ENCODE data around the gene STT3B.

The STT3B gene

DNA sequence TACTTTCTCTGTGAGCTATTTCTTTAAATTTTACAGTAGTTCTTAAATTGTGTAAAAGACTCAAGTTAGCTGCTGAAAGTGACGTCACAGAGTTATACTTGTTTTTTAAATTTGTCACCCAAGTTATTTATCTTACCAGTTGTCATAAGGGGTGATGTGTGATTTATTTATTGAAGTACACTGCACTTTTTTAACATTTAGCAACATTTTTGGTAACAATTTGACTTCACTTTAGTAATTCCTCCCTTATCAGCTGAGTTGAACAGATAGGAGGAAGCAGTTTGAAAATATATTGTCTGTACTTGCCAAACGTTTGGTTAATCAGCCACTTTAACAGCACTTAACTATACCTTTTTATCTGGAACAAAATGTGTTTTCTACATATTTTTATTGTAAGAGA is 3.8 kb downstream of the STT3B start:
- no peak overlapping the region for H4K8ac ChIP-seq (ENCODE audit: low read depth, low read length)
- no peak overlapping the region for H3K4ac ChIP-seq (ENCODE audit: low read depth, low read length)
- no peaks in the 10 kb centered on the region for H3K36me3 ChIP-seq (ENCODE audit: control insufficient read depth, insufficient read depth, low read length)
- H2AK5ac ChIP-seq (ENCODE audit: low read length), result no peak overlapping the region
- peaks cover 67% of the 10 kb centered on the region for H3K79me2 ChIP-seq (ENCODE audit: control insufficient read depth, insufficient read depth, low read length)
- no peak overlapping the region for H3K4me2 ChIP-seq (ENCODE audit: low read length)
- H3K23ac ChIP-seq (ENCODE audit: low read length), result no peak overlapping the region
- WGBS (ENCODE audit: extremely low coverage, insufficient coverage, low lambda C conversion rate), result no CpG with 5 or more reads among the region's 2 CpGs
- H2BK5ac ChIP-seq (ENCODE audit: low read length), result no peak overlapping the region
- no peak overlapping the region for H2BK15ac ChIP-seq (replicated peaks; ENCODE audit: low read depth)
- H3K18ac ChIP-seq (ENCODE audit: low read length), result peak overlapping the region; percentile 60
- H3K27me3 ChIP-seq (ENCODE audit: insufficient read depth, low read length, poor library complexity), result no peaks in the 10 kb centered on the region
- H3K9ac ChIP-seq (ENCODE audit: low read length), result peak overlapping the region; percentile 3
- peaks cover 7% of the 10 kb centered on the region for H3K4me1 ChIP-seq (ENCODE audit: control insufficient read depth, low read depth, low read length)
- no peak overlapping the region for H3K4me3 ChIP-seq (ENCODE audit: low read length)
- H2BK120ac ChIP-seq (ENCODE audit: low read depth, low read length), result no peak overlapping the region
- H3K27ac ChIP-seq (ENCODE audit: low read depth, low read length), result no peak overlapping the region
- DNase-seq, result no peak
- no peak overlapping the region for H3K56ac ChIP-seq (ENCODE audit: low read length)
- no peaks in the 10 kb centered on the region for H3K79me1 ChIP-seq (ENCODE audit: low read length)
- no peak overlapping the region for H4K5ac ChIP-seq (ENCODE audit: low read length)

- H3K23ac ChIP-seq (ENCODE audit: low read length), result no peak overlapping the region
- no peak overlapping the region for H3K56ac ChIP-seq (ENCODE audit: low read length)
- H3K4me2 ChIP-seq (ENCODE audit: low read length), result no peak overlapping the region
- no peaks in the 10 kb centered on the region for H3K27me3 ChIP-seq (ENCODE audit: insufficient read depth, low read length, poor library complexity)
- H4K8ac ChIP-seq (ENCODE audit: low read depth, low read length), result no peak overlapping the region
- no peak overlapping the region for H2AK5ac ChIP-seq (ENCODE audit: low read length)
- H3K79me2 ChIP-seq (ENCODE audit: control insufficient read depth, insufficient read depth, low read length), result peaks cover 75% of the 10 kb centered on the region
- H3K9ac ChIP-seq (ENCODE audit: low read length), result no peak overlapping the region
- peaks cover 7% of the 10 kb centered on the region for H3K4me1 ChIP-seq (ENCODE audit: control insufficient read depth, low read depth, low read length)
- no peak for DNase-seq
- 100% methylated on average over 2 of the region's 2 CpGs for WGBS (ENCODE audit: extremely low coverage, insufficient coverage, low lambda C conversion rate)
- no peak overlapping the region for H3K18ac ChIP-seq (ENCODE audit: low read length)
- H4K5ac ChIP-seq (ENCODE audit: low read length), result no peak overlapping the region
- H3K27ac ChIP-seq (ENCODE audit: low read depth, low read length), result no peak overlapping the region
- no peak overlapping the region for H2BK120ac ChIP-seq (ENCODE audit: low read depth, low read length)
- H3K4me3 ChIP-seq (ENCODE audit: low read length), result no peak overlapping the region
- H3K79me1 ChIP-seq (ENCODE audit: low read length), result no peaks in the 10 kb centered on the region
- H2BK15ac ChIP-seq (replicated peaks; ENCODE audit: low read depth), result no peak overlapping the region
- no peaks in the 10 kb centered on the region for H3K36me3 ChIP-seq (ENCODE audit: control insufficient read depth, insufficient read depth, low read length)
- H2BK5ac ChIP-seq (ENCODE audit: low read length), result no peak overlapping the region
- H3K4ac ChIP-seq (ENCODE audit: low read depth, low read length), result no peak overlapping the region
These were observed 6.1 kb downstream of the STT3B start for GRCh38 chr3:31538801-31539200.

GRCh38 chr3:31539275-31539674 is 6.5 kb downstream of the STT3B start:
- Histone ChIP-seq H4K5ac (ENCODE audit: low read length) (no peak overlapping the region), H3K4ac (ENCODE audit: low read depth, low read length) (no peak overlapping the region), H3K4me1 (ENCODE audit: control insufficient read depth, low read depth, low read length) (peaks cover 7% of the 10 kb centered on the region), H3K4me2 (ENCODE audit: low read length) (no peak overlapping the region), H2BK120ac (ENCODE audit: low read depth, low read length) (no peak overlapping the region), H3K23ac (ENCODE audit: low read length) (no peak overlapping the region), H3K27me3 (ENCODE audit: insufficient read depth, low read length, poor library complexity) (no peaks in the 10 kb centered on the region), H2AK5ac (ENCODE audit: low read length) (no peak overlapping the region), H3K79me1 (ENCODE audit: low read length) (no peaks in the 10 kb centered on the region), H3K4me3 (ENCODE audit: low read length) (no peak overlapping the region), H3K9ac (ENCODE audit: low read length) (no peak overlapping the region), H3K18ac (ENCODE audit: low read length) (no peak overlapping the region), H3K27ac (ENCODE audit: low read depth, low read length) (no peak overlapping the region), H3K56ac (ENCODE audit: low read length) (no peak overlapping the region), H2BK5ac (ENCODE audit: low read length) (no peak overlapping the region), H3K79me2 (ENCODE audit: control insufficient read depth, insufficient read depth, low read length) (peaks cover 71% of the 10 kb centered on the region), H2BK15ac (replicated peaks; ENCODE audit: low read depth) (no peak overlapping the region), H4K8ac (ENCODE audit: low read depth, low read length) (no peak overlapping the region), H3K36me3 (ENCODE audit: control insufficient read depth, insufficient read depth, low read length) (no peaks in the 10 kb centered on the region)
- no CpG with 5 or more reads among the region's 1 CpG for WGBS (ENCODE audit: extremely low coverage, insufficient coverage, low lambda C conversion rate)
- DNase-seq, result no peak

- no peak overlapping the region for H3K9ac ChIP-seq (ENCODE audit: low read length)
- no peaks in the 10 kb centered on the region for H3K36me3 ChIP-seq (ENCODE audit: control insufficient read depth, insufficient read depth, low read length)
- H2BK5ac ChIP-seq (ENCODE audit: low read length), result no peak overlapping the region
- no peak overlapping the region for H3K23ac ChIP-seq (ENCODE audit: low read length)
- H3K4me2 ChIP-seq (ENCODE audit: low read length), result no peak overlapping the region
- H3K79me2 ChIP-seq (ENCODE audit: control insufficient read depth, insufficient read depth, low read length), result peaks cover 74% of the 10 kb centered on the region
- no peak overlapping the region for H2BK120ac ChIP-seq (ENCODE audit: low read depth, low read length)
- no peaks in the 10 kb centered on the region for H3K27me3 ChIP-seq (ENCODE audit: insufficient read depth, low read length, poor library complexity)
- no peak overlapping the region for H3K18ac ChIP-seq (ENCODE audit: low read length)
- H3K4me3 ChIP-seq (ENCODE audit: low read length), result no peak overlapping the region
- no peak overlapping the region for H3K27ac ChIP-seq (ENCODE audit: low read depth, low read length)
- no peak overlapping the region for H3K56ac ChIP-seq (ENCODE audit: low read length)
- H3K79me1 ChIP-seq (ENCODE audit: low read length), result no peaks in the 10 kb centered on the region
- H3K4me1 ChIP-seq (ENCODE audit: control insufficient read depth, low read depth, low read length), result peaks cover 7% of the 10 kb centered on the region
- no peak overlapping the region for H2BK15ac ChIP-seq (replicated peaks; ENCODE audit: low read depth)
- H4K5ac ChIP-seq (ENCODE audit: low read length), result no peak overlapping the region
- H3K4ac ChIP-seq (ENCODE audit: low read depth, low read length), result no peak overlapping the region
- no CpG with 5 or more reads among the region's 2 CpGs for WGBS (ENCODE audit: extremely low coverage, insufficient coverage, low lambda C conversion rate)
- no peak overlapping the region for H2AK5ac ChIP-seq (ENCODE audit: low read length)
- no peak for DNase-seq
- no peak overlapping the region for H4K8ac ChIP-seq (ENCODE audit: low read depth, low read length)
These were observed 8.4 kb downstream of the STT3B start for GRCh38 chr3:31541089-31541488.

DNA sequence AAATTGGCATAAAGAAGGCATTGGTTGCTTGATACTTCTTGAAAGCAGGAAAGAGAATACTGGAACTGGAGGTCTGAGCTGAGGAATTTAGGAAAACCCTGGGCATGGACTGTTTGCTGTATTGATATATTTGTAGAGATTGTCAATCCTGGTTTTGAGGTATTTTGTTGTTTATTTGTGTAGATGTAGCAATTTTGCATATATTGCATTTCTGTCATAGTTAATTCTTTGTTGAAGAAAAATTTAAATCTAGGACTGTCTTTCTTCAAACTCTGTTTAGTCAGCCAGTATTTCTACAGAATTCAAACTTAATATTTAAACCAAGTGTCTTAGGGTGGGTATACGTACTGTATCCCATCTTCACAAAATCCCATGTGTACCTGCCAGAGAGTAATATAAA is 9.5 kb downstream of the STT3B start:
- DNase-seq, result no peak
- Histone ChIP-seq H4K5ac (ENCODE audit: low read length) (no peak overlapping the region), H3K79me1 (ENCODE audit: low read length) (no peaks in the 10 kb centered on the region), H3K4me3 (ENCODE audit: low read length) (no peak overlapping the region), H2BK120ac (ENCODE audit: low read depth, low read length) (no peak overlapping the region), H3K18ac (ENCODE audit: low read length) (no peak overlapping the region), H2AK5ac (ENCODE audit: low read length) (no peak overlapping the region), H2BK15ac (replicated peaks; ENCODE audit: low read depth) (no peak overlapping the region), H3K4me1 (ENCODE audit: control insufficient read depth, low read depth, low read length) (peaks cover 3% of the 10 kb centered on the region), H3K9ac (ENCODE audit: low read length) (no peak overlapping the region), H4K8ac (ENCODE audit: low read depth, low read length) (no peak overlapping the region), H3K27ac (ENCODE audit: low read depth, low read length) (no peak overlapping the region), H2BK5ac (ENCODE audit: low read length) (no peak overlapping the region), H3K23ac (ENCODE audit: low read length) (no peak overlapping the region), H3K56ac (ENCODE audit: low read length) (no peak overlapping the region), H3K79me2 (ENCODE audit: control insufficient read depth, insufficient read depth, low read length) (peaks cover 75% of the 10 kb centered on the region), H3K4me2 (ENCODE audit: low read length) (no peak overlapping the region), H3K4ac (ENCODE audit: low read depth, low read length) (no peak overlapping the region), H3K36me3 (ENCODE audit: control insufficient read depth, insufficient read depth, low read length) (no peaks in the 10 kb centered on the region), H3K27me3 (ENCODE audit: insufficient read depth, low read length, poor library complexity) (no peaks in the 10 kb centered on the region)
- no CpG with 5 or more reads among the region's 1 CpG for WGBS (ENCODE audit: extremely low coverage, insufficient coverage, low lambda C conversion rate)

- Histone ChIP-seq H3K4me1 (ENCODE audit: control insufficient read depth, low read depth, low read length) (no peaks in the 10 kb centered on the region), H3K27ac (ENCODE audit: low read depth, low read length) (no peak overlapping the region), H3K4me2 (ENCODE audit: low read length) (no peak overlapping the region), H4K5ac (ENCODE audit: low read length) (no peak overlapping the region), H3K4ac (ENCODE audit: low read depth, low read length) (no peak overlapping the region), H2BK120ac (ENCODE audit: low read depth, low read length) (no peak overlapping the region), H3K23ac (ENCODE audit: low read length) (no peak overlapping the region), H3K56ac (ENCODE audit: low read length) (no peak overlapping the region), H2BK5ac (ENCODE audit: low read length) (no peak overlapping the region), H3K4me3 (ENCODE audit: low read length) (no peak overlapping the region), H3K9ac (ENCODE audit: low read length) (no peak overlapping the region), H2BK15ac (replicated peaks; ENCODE audit: low read depth) (no peak overlapping the region), H3K27me3 (ENCODE audit: insufficient read depth, low read length, poor library complexity) (no peaks in the 10 kb centered on the region), H3K79me2 (ENCODE audit: control insufficient read depth, insufficient read depth, low read length) (peaks cover 73% of the 10 kb centered on the region), H4K8ac (ENCODE audit: low read depth, low read length) (no peak overlapping the region), H2AK5ac (ENCODE audit: low read length) (no peak overlapping the region), H3K18ac (ENCODE audit: low read length) (no peak overlapping the region), H3K36me3 (ENCODE audit: control insufficient read depth, insufficient read depth, low read length) (no peaks in the 10 kb centered on the region), H3K79me1 (ENCODE audit: low read length) (peaks cover 1% of the 10 kb centered on the region)
- DNase-seq, result no peak
These were observed 10.7 kb downstream of the STT3B start for GRCh38 chr3:31543375-31543774.

Measured in mesendoderm (in vitro differentiated cells).